SK-N-SH treated with all-trans-retinoic acid at 6 μM for 48 hours (cell line): ENCODE results near the gene AP5Z1.

Source experiments
- ATAC-seq: fragments of 200-7000 bp; cut with Tn5 transposase; 3 replicates; pipeline ENCODE4 v1.9.1; 2020; ENCODE audit warnings: mild to moderate bottlenecking, moderate library complexity
- ARNTL ChIP-seq: fragments of 450-650 bp; formaldehyde crosslinking; IDR thresholded peaks from 2 replicates; pipeline ENCODE4 v1.5.0; 2020; ENCODE audit warnings: low read depth, mild to moderate bottlenecking, moderate library complexity, borderline replicate concordance
- BACH2 ChIP-seq: fragments of 250-450 bp; sonication (Bioruptor Pico); IDR thresholded peaks from 2 replicates; pipeline ENCODE4 v1.9.0; 2021; ENCODE audit warnings: mild to moderate bottlenecking, borderline replicate concordance
- CSDC2 ChIP-seq: fragments of 250-450 bp; sonication (Bioruptor Pico); IDR thresholded peaks from 2 replicates; pipeline ENCODE4 v1.5.0; 2020; ENCODE audit warnings: mild to moderate bottlenecking, moderate library complexity
- ESRRG ChIP-seq: fragments of 250-450 bp; sonication (Bioruptor Pico); IDR thresholded peaks from 2 replicates; pipeline ENCODE4 v1.6.1; 2021; ENCODE audit warnings: mild to moderate bottlenecking
- GLIS3 ChIP-seq: fragments of 250-450 bp; sonication (Bioruptor Pico); IDR thresholded peaks from 2 replicates; pipeline ENCODE4 v1.5.0; 2020; ENCODE audit warnings: mild to moderate bottlenecking, moderate library complexity
- OSR1 ChIP-seq: fragments of 250-450 bp; sonication (Bioruptor Pico); IDR thresholded peaks from 2 replicates; pipeline ENCODE4 v1.8.0; 2022; ENCODE audit warnings: moderate library complexity, mild to moderate bottlenecking, inconsistent platforms
- PPARA ChIP-seq: fragments of 250-450 bp; sonication (Bioruptor Pico); IDR thresholded peaks from 2 replicates; pipeline ENCODE4 v1.5.0; 2020; ENCODE audit warnings: mild to moderate bottlenecking, borderline replicate concordance
- RARB ChIP-seq: fragments of 250-450 bp; sonication (Bioruptor Pico); IDR thresholded peaks from 2 replicates; pipeline ENCODE4 v1.8.0; 2021; ENCODE audit warnings: mild to moderate bottlenecking, moderate library complexity
- SNAI2 ChIP-seq: fragments of 250-450 bp; sonication (Bioruptor Pico); IDR thresholded peaks from 2 replicates; pipeline ENCODE4 v1.5.0; 2020; ENCODE audit warnings: mild to moderate bottlenecking, moderate library complexity
- TCF4 ChIP-seq: fragments of 250-450 bp; sonication (Bioruptor Pico); IDR thresholded peaks from 2 replicates; pipeline ENCODE4 v1.8.0; 2021; ENCODE audit warnings: mild to moderate bottlenecking, moderate library complexity, borderline replicate concordance
- TOX ChIP-seq: fragments of 250-450 bp; sonication (Bioruptor Pico); IDR thresholded peaks from 2 replicates; pipeline ENCODE4 v1.8.0; 2021; ENCODE audit warnings: mild to moderate bottlenecking, moderate library complexity, borderline replicate concordance
- ZC3H10 ChIP-seq: fragments of 250-450 bp; sonication (Bioruptor Pico); IDR thresholded peaks from 2 replicates; pipeline ENCODE4 v1.5.1; 2021; ENCODE audit warnings: mild to moderate bottlenecking, moderate library complexity
- ZFP3 ChIP-seq: fragments of 250-450 bp; sonication (Bioruptor Pico); IDR thresholded peaks from 2 replicates; pipeline ENCODE4 v1.5.0; 2020; ENCODE audit warnings: mild to moderate bottlenecking, moderate library complexity
- ZFP30 ChIP-seq: fragments of 450-650 bp; formaldehyde crosslinking; IDR thresholded peaks from 2 replicates; pipeline ENCODE4 v1.5.0; 2022; ENCODE audit warnings: mild to moderate bottlenecking, moderate library complexity
- ZNF565 ChIP-seq: fragments of 450-650 bp; formaldehyde crosslinking; conservative IDR thresholded peaks from 2 replicates; pipeline ENCODE4 v1.5.0; 2020; ENCODE audit warnings: low read depth, mild to moderate bottlenecking, moderate library complexity
- ZNF70 ChIP-seq: fragments of 450-650 bp; formaldehyde crosslinking; IDR thresholded peaks from 2 replicates; pipeline ENCODE4 v1.5.0; 2020; ENCODE audit warnings: mild to moderate bottlenecking, moderate library complexity
- ZNF8 ChIP-seq: fragments of 450-650 bp; formaldehyde crosslinking; IDR thresholded peaks from 2 replicates; pipeline ENCODE4 v1.5.0; 2020; ENCODE audit warnings: mild to moderate bottlenecking, moderate library complexity
- TF ChIP-seq, protein P1 (sequence below): fragments of 250-450 bp; sonication (Bioruptor Pico); IDR thresholded peaks from 2 replicates; pipeline ENCODE4 v1.5.0; 2020; ENCODE audit warnings: mild to moderate bottlenecking, moderate library complexity
- TF ChIP-seq, protein P2 (sequence below): fragments of 250-450 bp; sonication (Bioruptor Pico); IDR thresholded peaks from 2 replicates; pipeline ENCODE4 v1.5.1; 2020; ENCODE audit warnings: low read depth, mild to moderate bottlenecking, moderate library complexity
- TF ChIP-seq, protein P3 (sequence below): fragments of 250-450 bp; sonication (Bioruptor Pico); IDR thresholded peaks from 2 replicates; pipeline ENCODE4 v1.8.0; 2020; ENCODE audit warnings: mild to moderate bottlenecking, moderate library complexity, borderline replicate concordance
- TF ChIP-seq, protein P4 (sequence below): fragments of 250-450 bp; sonication (Bioruptor Pico); IDR thresholded peaks from 2 replicates; pipeline ENCODE4 v1.5.1; 2021; ENCODE audit warnings: mild to moderate bottlenecking, moderate library complexity

Gene AP5Z1

DNA sequence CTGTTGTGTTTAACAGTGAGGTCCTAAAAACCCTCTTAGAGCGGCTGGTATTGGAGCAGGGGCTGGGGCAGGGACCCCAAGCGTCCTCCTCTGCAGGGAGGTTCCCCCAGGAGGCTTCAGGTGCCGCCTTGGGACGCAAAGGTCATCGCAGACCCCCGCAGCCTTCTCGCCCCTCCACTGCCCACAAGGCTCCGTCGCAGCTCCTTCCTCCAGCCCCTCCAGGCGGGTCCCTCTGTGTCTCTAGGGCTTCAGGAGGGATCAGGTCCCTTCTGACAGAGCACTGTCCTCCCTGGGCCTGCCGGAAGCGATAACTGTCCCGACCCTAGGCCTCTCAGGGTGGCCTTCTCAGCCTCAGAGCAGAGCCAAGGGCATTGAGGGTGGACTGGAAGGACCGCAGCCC, 26.1 kb upstream of the AP5Z1 start:
- TF ChIP-seq RARB (CRISPR knock-in tag), result no peak
- TF ChIP-seq ZFP3 (CRISPR knock-in tag), result no peak
- no peak for TF ChIP-seq ZNF565 (CRISPR knock-in tag)
- TF ChIP-seq, protein P1, sequence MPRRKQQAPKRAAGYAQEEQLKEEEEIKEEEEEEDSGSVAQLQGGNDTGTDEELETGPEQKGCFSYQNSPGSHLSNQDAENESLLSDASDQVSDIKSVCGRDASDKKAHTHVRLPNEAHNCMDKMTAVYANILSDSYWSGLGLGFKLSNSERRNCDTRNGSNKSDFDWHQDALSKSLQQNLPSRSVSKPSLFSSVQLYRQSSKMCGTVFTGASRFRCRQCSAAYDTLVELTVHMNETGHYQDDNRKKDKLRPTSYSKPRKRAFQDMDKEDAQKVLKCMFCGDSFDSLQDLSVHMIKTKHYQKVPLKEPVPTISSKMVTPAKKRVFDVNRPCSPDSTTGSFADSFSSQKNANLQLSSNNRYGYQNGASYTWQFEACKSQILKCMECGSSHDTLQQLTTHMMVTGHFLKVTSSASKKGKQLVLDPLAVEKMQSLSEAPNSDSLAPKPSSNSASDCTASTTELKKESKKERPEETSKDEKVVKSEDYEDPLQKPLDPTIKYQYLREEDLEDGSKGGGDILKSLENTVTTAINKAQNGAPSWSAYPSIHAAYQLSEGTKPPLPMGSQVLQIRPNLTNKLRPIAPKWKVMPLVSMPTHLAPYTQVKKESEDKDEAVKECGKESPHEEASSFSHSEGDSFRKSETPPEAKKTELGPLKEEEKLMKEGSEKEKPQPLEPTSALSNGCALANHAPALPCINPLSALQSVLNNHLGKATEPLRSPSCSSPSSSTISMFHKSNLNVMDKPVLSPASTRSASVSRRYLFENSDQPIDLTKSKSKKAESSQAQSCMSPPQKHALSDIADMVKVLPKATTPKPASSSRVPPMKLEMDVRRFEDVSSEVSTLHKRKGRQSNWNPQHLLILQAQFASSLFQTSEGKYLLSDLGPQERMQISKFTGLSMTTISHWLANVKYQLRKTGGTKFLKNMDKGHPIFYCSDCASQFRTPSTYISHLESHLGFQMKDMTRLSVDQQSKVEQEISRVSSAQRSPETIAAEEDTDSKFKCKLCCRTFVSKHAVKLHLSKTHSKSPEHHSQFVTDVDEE (CRISPR knock-in tag), result no peak
- no peak for TF ChIP-seq TOX (CRISPR knock-in tag)
- no peak for TF ChIP-seq SNAI2 (CRISPR knock-in tag)
- no peak for TF ChIP-seq CSDC2 (CRISPR knock-in tag)
- no peak for TF ChIP-seq GLIS3 (CRISPR knock-in tag)
- TF ChIP-seq, protein P2, sequence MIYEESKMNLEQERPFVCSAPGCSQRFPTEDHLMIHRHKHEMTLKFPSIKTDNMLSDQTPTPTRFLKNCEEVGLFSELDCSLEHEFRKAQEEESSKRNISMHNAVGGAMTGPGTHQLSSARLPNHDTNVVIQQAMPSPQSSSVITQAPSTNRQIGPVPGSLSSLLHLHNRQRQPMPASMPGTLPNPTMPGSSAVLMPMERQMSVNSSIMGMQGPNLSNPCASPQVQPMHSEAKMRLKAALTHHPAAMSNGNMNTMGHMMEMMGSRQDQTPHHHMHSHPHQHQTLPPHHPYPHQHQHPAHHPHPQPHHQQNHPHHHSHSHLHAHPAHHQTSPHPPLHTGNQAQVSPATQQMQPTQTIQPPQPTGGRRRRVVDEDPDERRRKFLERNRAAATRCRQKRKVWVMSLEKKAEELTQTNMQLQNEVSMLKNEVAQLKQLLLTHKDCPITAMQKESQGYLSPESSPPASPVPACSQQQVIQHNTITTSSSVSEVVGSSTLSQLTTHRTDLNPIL (CRISPR knock-in tag), result no peak
- TF ChIP-seq OSR1 (CRISPR knock-in tag), result no peak
- TF ChIP-seq ZC3H10 (CRISPR knock-in tag), result no peak
- no peak for TF ChIP-seq ZFP30 (CRISPR knock-in tag)
- no peak for TF ChIP-seq ESRRG
- no peak for ATAC-seq

DNA sequence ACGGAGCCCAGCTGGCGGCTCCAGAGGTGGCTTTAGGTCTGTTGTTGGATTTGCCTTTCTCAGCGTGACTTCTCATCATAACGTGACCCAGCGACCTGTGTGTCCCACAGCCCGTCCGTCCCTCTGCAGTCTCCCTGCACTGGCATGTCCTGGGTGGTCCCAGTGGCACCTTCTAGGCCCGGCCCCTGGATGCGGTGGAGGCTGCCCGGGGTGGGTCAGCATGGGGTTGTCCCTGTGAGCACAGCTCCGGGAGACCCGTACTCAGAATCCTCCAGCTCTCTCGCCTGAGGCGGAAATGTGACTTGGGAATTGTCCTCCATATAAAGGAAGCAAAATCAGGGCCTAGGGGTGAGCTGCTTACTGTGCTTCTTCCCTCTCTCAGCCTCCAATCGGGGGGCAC, 25.6 kb upstream of the AP5Z1 start:
- TF ChIP-seq, protein P2 (CRISPR knock-in tag), result no peak
- TF ChIP-seq PPARA, result no peak
- no peak for TF ChIP-seq ESRRG
- no peak for TF ChIP-seq CSDC2 (CRISPR knock-in tag)
- no peak for TF ChIP-seq ZNF565 (CRISPR knock-in tag)
- TF ChIP-seq, protein P3, sequence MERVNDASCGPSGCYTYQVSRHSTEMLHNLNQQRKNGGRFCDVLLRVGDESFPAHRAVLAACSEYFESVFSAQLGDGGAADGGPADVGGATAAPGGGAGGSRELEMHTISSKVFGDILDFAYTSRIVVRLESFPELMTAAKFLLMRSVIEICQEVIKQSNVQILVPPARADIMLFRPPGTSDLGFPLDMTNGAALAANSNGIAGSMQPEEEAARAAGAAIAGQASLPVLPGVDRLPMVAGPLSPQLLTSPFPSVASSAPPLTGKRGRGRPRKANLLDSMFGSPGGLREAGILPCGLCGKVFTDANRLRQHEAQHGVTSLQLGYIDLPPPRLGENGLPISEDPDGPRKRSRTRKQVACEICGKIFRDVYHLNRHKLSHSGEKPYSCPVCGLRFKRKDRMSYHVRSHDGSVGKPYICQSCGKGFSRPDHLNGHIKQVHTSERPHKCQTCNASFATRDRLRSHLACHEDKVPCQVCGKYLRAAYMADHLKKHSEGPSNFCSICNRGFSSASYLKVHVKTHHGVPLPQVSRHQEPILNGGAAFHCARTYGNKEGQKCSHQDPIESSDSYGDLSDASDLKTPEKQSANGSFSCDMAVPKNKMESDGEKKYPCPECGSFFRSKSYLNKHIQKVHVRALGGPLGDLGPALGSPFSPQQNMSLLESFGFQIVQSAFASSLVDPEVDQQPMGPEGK (CRISPR knock-in tag), result no peak
- no peak for TF ChIP-seq ARNTL (CRISPR knock-in tag)
- TF ChIP-seq SNAI2 (CRISPR knock-in tag), result no peak
- no peak for TF ChIP-seq ZFP30 (CRISPR knock-in tag)
- TF ChIP-seq ZNF8 (CRISPR knock-in tag), result no peak
- no peak for TF ChIP-seq TCF4 (CRISPR knock-in tag)
- TF ChIP-seq ZFP3 (CRISPR knock-in tag), result no peak
- TF ChIP-seq, protein P4, sequence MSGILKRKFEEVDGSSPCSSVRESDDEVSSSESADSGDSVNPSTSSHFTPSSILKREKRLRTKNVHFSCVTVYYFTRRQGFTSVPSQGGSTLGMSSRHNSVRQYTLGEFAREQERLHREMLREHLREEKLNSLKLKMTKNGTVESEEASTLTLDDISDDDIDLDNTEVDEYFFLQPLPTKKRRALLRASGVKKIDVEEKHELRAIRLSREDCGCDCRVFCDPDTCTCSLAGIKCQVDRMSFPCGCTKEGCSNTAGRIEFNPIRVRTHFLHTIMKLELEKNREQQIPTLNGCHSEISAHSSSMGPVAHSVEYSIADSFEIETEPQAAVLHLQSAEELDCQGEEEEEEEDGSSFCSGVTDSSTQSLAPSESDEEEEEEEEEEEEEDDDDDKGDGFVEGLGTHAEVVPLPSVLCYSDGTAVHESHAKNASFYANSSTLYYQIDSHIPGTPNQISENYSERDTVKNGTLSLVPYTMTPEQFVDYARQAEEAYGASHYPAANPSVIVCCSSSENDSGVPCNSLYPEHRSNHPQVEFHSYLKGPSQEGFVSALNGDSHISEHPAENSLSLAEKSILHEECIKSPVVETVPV (CRISPR knock-in tag), result no peak
- ATAC-seq, result no peak

DNA sequence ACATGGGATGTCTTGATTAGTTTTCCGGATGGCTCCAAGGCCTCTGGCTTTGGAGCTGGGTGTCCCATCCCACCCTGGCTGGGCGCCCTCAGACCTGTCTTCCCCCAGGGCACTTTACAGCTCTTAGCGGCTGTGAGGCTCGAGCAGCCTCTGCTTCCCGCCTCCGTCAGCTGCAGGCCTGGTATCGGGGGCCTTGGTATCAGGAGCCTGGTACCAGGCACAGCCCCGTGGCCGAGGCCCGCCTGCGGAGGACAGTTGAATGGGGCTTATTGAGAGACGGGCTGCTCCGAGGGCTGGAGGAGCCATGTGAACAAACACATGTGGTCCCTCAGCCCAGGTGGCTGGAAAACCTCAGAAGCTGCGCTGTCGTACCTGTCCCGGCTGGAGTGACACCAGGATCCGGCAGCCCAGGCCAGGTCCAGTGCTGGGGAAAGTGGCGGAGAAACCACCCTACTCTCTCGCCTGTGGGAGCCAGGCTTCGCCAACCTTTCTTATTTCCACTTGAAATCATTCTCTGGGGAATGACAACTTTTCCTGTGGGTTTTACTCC, 23.9 kb upstream of the AP5Z1 start:
- no peak for ATAC-seq
- TF ChIP-seq GLIS3 (CRISPR knock-in tag) (no peak), ZNF70 (CRISPR knock-in tag) (no peak), PPARA (no peak), ZC3H10 (CRISPR knock-in tag) (no peak), ESRRG (no peak), OSR1 (CRISPR knock-in tag) (no peak), ZNF8 (CRISPR knock-in tag) (no peak), TOX (CRISPR knock-in tag) (no peak), CSDC2 (CRISPR knock-in tag) (no peak), RARB (CRISPR knock-in tag) (no peak), BACH2 (CRISPR knock-in tag) (no peak)
- TF ChIP-seq, protein P3 (CRISPR knock-in tag), result no peak
- TF ChIP-seq, protein P4 (CRISPR knock-in tag), result no peak
- TF ChIP-seq, protein P2 (CRISPR knock-in tag), result no peak
